Spleen (tissue), 11 donors: Measurements from ENCODE around the gene HSBP1. TPM values are rescaled to one million over a fixed set of nuclear protein-coding genes. Genes with fewer than 3 reads are reported as not detected.

Experiments
- DNase-seq: peaks from one replicate; pipeline ENCODE4 v3.0.0-alpha.2; 2020
- H3K27ac ChIP-seq, 8 donors: fragments of 200-600 bp; sonication (generic) in 7 of 8; 1 replicate in 4 of 8; 2 replicates in 4 of 8; pipeline versions ENCODE4 v1.5.0 to v1.8.0; 2016 to 2021; ENCODE audit warnings: inconsistent platforms in 4 of 8, mild to moderate bottlenecking in 4 of 8, moderate library complexity in 1 of 8
- H3K27me3 ChIP-seq, 7 donors: fragments of 200-600 bp; sonication (generic) in 6 of 7; replicated peaks in 1 of 7; 1 replicate in 4 of 7; 2 replicates in 3 of 7; pipeline versions ENCODE4 v1.5.0 to v1.8.0; 2016 to 2021; ENCODE audit warnings: inconsistent platforms in 3 of 7, mild to moderate bottlenecking in 1 of 7
- H3K36me3 ChIP-seq, 6 donors: fragments of 200-600 bp; sonication (generic) in 5 of 6; 1 replicate in 4 of 6; 2 replicates in 2 of 6; pipeline versions ENCODE4 v1.5.0 to v1.8.0; 2016 to 2021; ENCODE audit warnings: inconsistent platforms in 2 of 6
- H3K4me1 ChIP-seq, 6 donors: fragments of 200-600 bp; sonication (generic) in 5 of 6; 1 replicate in 3 of 6; 2 replicates in 3 of 6; pipeline versions ENCODE4 v1.5.0 to v1.8.0; 2016 to 2021; ENCODE audit warnings: inconsistent platforms in 3 of 6
- H3K4me3 ChIP-seq, 8 donors: fragments of 200-600 bp; sonication (generic) in 7 of 8; 1 replicate in 4 of 8; 2 replicates in 4 of 8; pipeline versions ENCODE4 v1.5.0 to v1.8.0; 2016 to 2021; ENCODE audit warnings: inconsistent platforms in 4 of 8, mild to moderate bottlenecking in 4 of 8, moderate library complexity in 2 of 8
- H3K9me3 ChIP-seq, 8 donors: fragments of 200-600 bp; sonication (generic) in 7 of 8; 1 replicate in 4 of 8; 2 replicates in 4 of 8; pipeline versions ENCODE4 v1.5.0 to v1.8.0; 2016 to 2021; ENCODE audit warnings: inconsistent platforms in 4 of 8
- POLR2A ChIP-seq, 3 donors: fragments of 450-650 bp; IDR thresholded peaks; one replicate each; pipeline ENCODE4 v1.5.1; 2017; ENCODE audit warnings: antibody characterized with exemption in 3 of 3, mild to moderate bottlenecking in 1 of 3
- POLR2AphosphoS5 ChIP-seq, 3 donors: sonication (generic); formaldehyde crosslinking; IDR thresholded peaks; one replicate each; pipeline ENCODE4 v1.5.1; 2017; ENCODE audit warnings: antibody characterized with exemption in 3 of 3
- WGBS, 5 donors: extraction: QIAGEN DNeasy Blood & Tissue Kit in 3 of 5; methylation state at CpG; one replicate each; pipeline versions ENCODE4 v1.1.5 to v1.1.7; 2013 to 2018; 5-methylcytosine and 5-hydroxymethylcytosine counted together
- intact Hi-C: fragments of 100-400 bp; cut with DNase I; formaldehyde crosslinking; loops from one replicate; pipeline ENCODE4 v1.15.0; 2023; ENCODE audit warnings: low total_unique reads
- polyA plus RNA-seq, 3 donors: library from polyadenylated mRNA; stranded (reverse); fragments of 200-250 nt; gene quantifications; one replicate each; pipeline ENCODE4 v1.2.1, GENCODE V29; 2013
- total RNA-seq, 7 donors: library from RNA; depleted of rRNA in 3 of 7; stranded (reverse); fragments of >200 nt in 3 of 7; fragmentation: NEBNext Ultra II Directional in 4 of 7; extraction: Animal tissue kit (Norgen Biotek cat#: 25700) in 4 of 7; gene quantifications; one replicate each; pipeline versions ENCODE4 v1.1.0 to v1.2.1, GENCODE V29; 2016 to 2021
- TF ChIP-seq, protein P1 (sequence below), 11 experiments: fragments of 200-600 bp in 7 of 11; fragments of 450-650 bp in 4 of 11; sonication (generic) in 4 of 11; IDR thresholded peaks in 8 of 11; conservative IDR thresholded peaks in 3 of 11; 1 replicate in 7 of 11; 2 replicates in 4 of 11; pipeline versions ENCODE4 v1.4.0 to v1.8.0; 2016 to 2021; ENCODE audit warnings: antibody characterized with exemption in 11 of 11, inconsistent platforms in 4 of 11, mild to moderate bottlenecking in 1 of 11
- donor health status: healthy with polysubstance abuse.
- donor health status: DM: no; HTN: no; CAD: no; lungs with moderate emphysema.
- donor health status: DM: no; HTN: no; CAD: no.
- donor health status: Bipolar disorder and iron deficiency.
- donor health status: healthy.
- donor health status: DM: no; HTN: no; CAD: no.
- donor health status: DM: yes; HTN: yes; CAD: no.

The HSBP1 gene
- total and polyA plus RNA-seq, 10 donors, result 11.0 to 68.5 (median 38.7) TPM

DNA sequence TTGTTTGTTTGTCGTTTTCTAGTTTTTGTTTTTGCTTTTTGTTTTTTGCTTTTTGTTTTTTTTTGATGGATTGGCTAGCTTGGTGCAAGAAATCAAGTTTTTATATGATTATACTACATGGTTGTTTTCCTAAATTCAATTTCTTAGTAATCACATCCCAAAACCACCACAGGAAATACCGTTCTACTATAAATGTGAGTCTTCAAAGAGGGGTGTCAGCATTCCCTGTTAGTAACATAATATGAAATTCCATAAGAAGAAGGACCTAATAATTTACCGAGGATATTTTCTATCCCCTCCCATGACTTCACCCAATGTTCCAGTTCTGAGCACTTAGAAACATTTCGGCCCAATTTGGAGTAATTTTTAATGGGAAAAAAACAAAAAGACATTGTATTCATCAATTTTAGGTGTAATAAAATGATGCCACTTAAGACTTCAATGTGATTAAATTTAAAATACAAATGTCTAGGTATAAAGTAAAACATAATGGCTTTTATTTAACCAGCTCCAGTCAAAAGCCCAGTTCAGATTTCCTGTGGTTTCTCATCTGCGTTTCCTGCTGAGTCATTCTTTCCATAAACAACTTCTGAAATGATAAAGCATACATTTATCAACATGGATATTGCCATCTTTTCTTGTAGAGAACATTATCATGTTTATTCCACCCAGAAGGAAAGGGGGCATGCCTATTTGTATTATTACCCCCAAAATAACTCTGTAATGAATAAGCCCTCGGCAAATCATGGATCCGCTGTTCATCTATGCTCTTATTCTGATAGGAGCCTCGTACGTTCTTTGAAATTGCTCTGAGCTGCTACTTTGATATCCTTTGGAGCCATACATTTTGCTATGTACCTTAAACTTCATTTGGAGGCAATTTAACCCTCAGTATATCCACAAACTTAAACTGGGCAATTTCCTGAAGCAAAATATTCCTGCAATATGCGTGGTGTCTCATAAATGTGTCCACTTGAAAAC lies 28.1 kb downstream of the HSBP1 start:
- no peak for DNase-seq
- H3K9me3 ChIP-seq, result no peaks in the 10 kb centered on the region
- TF ChIP-seq, protein P1, sequence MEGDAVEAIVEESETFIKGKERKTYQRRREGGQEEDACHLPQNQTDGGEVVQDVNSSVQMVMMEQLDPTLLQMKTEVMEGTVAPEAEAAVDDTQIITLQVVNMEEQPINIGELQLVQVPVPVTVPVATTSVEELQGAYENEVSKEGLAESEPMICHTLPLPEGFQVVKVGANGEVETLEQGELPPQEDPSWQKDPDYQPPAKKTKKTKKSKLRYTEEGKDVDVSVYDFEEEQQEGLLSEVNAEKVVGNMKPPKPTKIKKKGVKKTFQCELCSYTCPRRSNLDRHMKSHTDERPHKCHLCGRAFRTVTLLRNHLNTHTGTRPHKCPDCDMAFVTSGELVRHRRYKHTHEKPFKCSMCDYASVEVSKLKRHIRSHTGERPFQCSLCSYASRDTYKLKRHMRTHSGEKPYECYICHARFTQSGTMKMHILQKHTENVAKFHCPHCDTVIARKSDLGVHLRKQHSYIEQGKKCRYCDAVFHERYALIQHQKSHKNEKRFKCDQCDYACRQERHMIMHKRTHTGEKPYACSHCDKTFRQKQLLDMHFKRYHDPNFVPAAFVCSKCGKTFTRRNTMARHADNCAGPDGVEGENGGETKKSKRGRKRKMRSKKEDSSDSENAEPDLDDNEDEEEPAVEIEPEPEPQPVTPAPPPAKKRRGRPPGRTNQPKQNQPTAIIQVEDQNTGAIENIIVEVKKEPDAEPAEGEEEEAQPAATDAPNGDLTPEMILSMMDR (IDR thresholded peaks at IDR 0.05 in 8 of 11, conservative IDR thresholded peaks at IDR 0.05 in 3 of 11), result no peak
- TF ChIP-seq POLR2A (IDR thresholded peaks at IDR 0.05) (no peak), POLR2AphosphoS5 (IDR thresholded peaks at IDR 0.05) (no peak)
- peaks cover 0 to 8% (median 0%) of the 10 kb centered on the region in 7 donors for H3K27me3 ChIP-seq
- H3K27ac ChIP-seq, result no peak overlapping the region
- H3K36me3 ChIP-seq, result no peaks in the 10 kb centered on the region
- WGBS, 5 donors, result 44 to 58% (median 49%) methylated on average over 10 of the region's 10 CpGs
- intact Hi-C loops, result no loop called here
- peaks cover 0 to 10% (median 6%) of the 10 kb centered on the region in 6 donors for H3K4me1 ChIP-seq
- no peak overlapping the region for H3K4me3 ChIP-seq

DNA sequence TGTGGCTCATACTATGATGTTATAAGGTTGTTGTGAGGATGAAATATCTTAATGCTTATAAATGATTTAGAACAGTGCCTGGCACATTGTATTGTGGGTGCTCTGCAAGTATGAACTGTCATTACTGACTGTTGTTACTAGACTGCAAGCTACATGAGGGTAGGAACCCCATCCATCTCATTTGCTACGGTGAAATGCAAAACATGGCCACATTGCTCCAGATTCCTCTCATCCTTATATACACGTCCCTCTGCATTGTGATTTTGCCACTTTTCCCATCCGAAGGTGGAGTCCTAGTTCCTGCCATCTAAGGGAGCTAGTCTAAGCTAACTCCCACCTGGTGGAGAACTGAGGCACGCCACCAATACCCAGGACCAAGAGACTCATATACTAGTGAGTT lies 29.8 kb downstream of the HSBP1 start:
- H3K27me3 ChIP-seq, result peaks cover 0 to 8% (median 0%) of the 10 kb centered on the region in 7 donors
- no peak overlapping the region for H3K4me3 ChIP-seq
- peaks cover 0 to 19% (median 11%) of the 10 kb centered on the region in 6 donors for H3K4me1 ChIP-seq
- intact Hi-C loops, result no loop called here
- no peaks in the 10 kb centered on the region for H3K36me3 ChIP-seq
- DNase-seq, result no peak
- H3K9me3 ChIP-seq, result no peaks in the 10 kb centered on the region
- TF ChIP-seq, protein P1 (IDR thresholded peaks at IDR 0.05 in 8 of 11, conservative IDR thresholded peaks at IDR 0.05 in 3 of 11), result no peak
- TF ChIP-seq POLR2A (IDR thresholded peaks at IDR 0.05), result no peak
- TF ChIP-seq POLR2AphosphoS5 (IDR thresholded peaks at IDR 0.05), result no peak
- WGBS, 5 donors, result 85 to 95% (median 91%) methylated on average over 4 of the region's 4 CpGs
- H3K27ac ChIP-seq, result no peak overlapping the region

DNA sequence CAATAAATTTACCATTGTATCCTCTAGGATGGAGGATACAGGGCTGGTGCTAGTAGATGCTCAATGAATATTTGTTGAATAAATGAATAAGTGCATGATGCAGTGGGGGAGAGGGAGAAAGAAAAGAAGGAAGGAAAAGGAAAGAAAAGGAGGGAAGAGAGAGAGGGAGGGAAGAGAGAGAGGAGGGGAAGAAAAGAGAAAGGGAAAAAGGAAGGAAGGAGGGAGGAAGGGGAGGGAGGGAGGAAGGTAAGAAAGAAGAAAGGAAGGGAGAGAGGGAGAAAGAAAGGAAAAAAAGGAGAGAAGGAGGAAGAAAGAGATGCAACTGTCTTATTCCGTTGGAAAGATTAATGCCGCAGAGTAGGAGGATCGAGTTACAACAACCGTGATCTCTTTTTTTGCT lies 30.4 kb downstream of the HSBP1 start:
- Histone ChIP-seq H3K27ac (no peak overlapping the region), H3K36me3 (no peaks in the 10 kb centered on the region), H3K27me3 (peaks cover 0 to 8% (median 0%) of the 10 kb centered on the region in 7 donors), H3K4me3 (no peak overlapping the region), H3K9me3 (no peaks in the 10 kb centered on the region), H3K4me1 (peaks cover 0 to 25% (median 17%) of the 10 kb centered on the region in 6 donors)
- intact Hi-C loops, result no loop called here
- TF ChIP-seq POLR2AphosphoS5 (IDR thresholded peaks at IDR 0.05) (no peak), POLR2A (IDR thresholded peaks at IDR 0.05) (no peak)
- TF ChIP-seq, protein P1 (IDR thresholded peaks at IDR 0.05 in 8 of 11, conservative IDR thresholded peaks at IDR 0.05 in 3 of 11), result no peak
- no peak for DNase-seq
- WGBS, 5 donors, result 85 to 92% (median 87%) methylated on average over 4 of the region's 4 CpGs

DNA sequence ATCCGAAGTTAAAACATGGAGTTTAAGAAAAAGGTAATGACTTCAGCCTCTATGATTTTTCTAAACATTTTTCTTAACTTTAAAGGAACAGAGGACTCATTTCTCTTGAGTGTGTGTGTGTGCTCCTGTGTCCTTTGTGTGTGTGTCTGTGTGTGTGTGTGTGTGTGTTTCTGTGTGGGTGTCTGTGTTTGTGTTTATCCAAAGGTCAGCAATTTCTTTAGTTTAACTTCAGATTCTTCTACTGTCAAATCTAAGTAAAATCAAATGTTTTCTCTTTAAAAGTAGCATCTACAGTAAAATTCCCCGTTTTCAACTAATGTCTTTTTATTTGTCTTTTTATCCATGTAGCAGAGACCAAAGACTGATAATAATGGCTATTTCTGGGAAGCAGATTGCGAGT lies 31.8 kb downstream of the HSBP1 start:
- H3K4me1 ChIP-seq, result peaks cover 0 to 39% (median 26%) of the 10 kb centered on the region in 6 donors

More for the DNA sequence above, 31.8 kb downstream of the HSBP1 start:
- Histone ChIP-seq H3K4me3 (no peak overlapping the region), H3K27ac (no peak overlapping the region), H3K9me3 (no peaks in the 10 kb centered on the region), H3K36me3 (no peaks in the 10 kb centered on the region), H3K27me3 (peaks cover 0 to 8% (median 0%) of the 10 kb centered on the region in 7 donors)
- intact Hi-C loops, result no loop called here
- TF ChIP-seq POLR2AphosphoS5 (IDR thresholded peaks at IDR 0.05) (no peak), POLR2A (IDR thresholded peaks at IDR 0.05) (no peak)
- TF ChIP-seq, protein P1 (IDR thresholded peaks at IDR 0.05 in 8 of 11, conservative IDR thresholded peaks at IDR 0.05 in 3 of 11), result no peak
- no peak for DNase-seq
- 52 to 86% (median 65%) methylated on average over 3 of the region's 3 CpGs for WGBS, 5 donors
